Neural cell (in vitro differentiated cells): ENCODE results near the gene RAP1A. TPM values are rescaled to one million over a fixed set of nuclear protein-coding genes. Genes with fewer than 3 reads are reported as not detected.

Experiments
- H2AFZ ChIP-seq: fragments of 200-600, 300-800 bp; sonication (generic), shearing (Covaris generic); 2 replicates; pipeline ENCODE4 v1.6.0; 2014; ENCODE audit warnings: low read depth, mild to moderate bottlenecking, antibody characterized with exemption, low read length, moderate library complexity
- H3F3A ChIP-seq: fragments of 200-600 bp; shearing (Covaris generic); 2 replicates; pipeline ENCODE4 v1.6.1; 2016; ENCODE audit warnings: mild to moderate bottlenecking, moderate library complexity, mixed read lengths, antibody characterized with exemption, low read length; ENCODE audit not compliant: insufficient read depth, poor library complexity, severe bottlenecking
- H3K27ac ChIP-seq: fragments of 200-600, 300-800 bp; sonication (generic), shearing (Covaris generic); 2 replicates; pipeline ENCODE4 v1.5.1; 2014; ENCODE audit warnings: mild to moderate bottlenecking, low read length, moderate library complexity
- H3K27me3 ChIP-seq: fragments of 300-800, 200-600 bp; sonication (generic), shearing (Covaris generic); 2 replicates; pipeline ENCODE4 v1.6.0; 2014; ENCODE audit warnings: mild to moderate bottlenecking, low read depth, low read length, moderate library complexity; ENCODE audit not compliant: insufficient read depth
- H3K36me3 ChIP-seq: fragments of 300-800, 200-600 bp; sonication (generic), shearing (Covaris generic); 2 replicates; pipeline ENCODE4 v1.5.1; 2014; ENCODE audit warnings: mild to moderate bottlenecking, antibody characterized with exemption, low read length, moderate library complexity; ENCODE audit not compliant: insufficient read depth
- H3K4me2 ChIP-seq: fragments of 300-800, 200-600 bp; sonication (generic), shearing (Covaris generic); 2 replicates; pipeline ENCODE4 v1.6.0; 2014; ENCODE audit warnings: mild to moderate bottlenecking, low read length
- H3K4me3 ChIP-seq: fragments of 300-800, 200-600 bp; sonication (generic), shearing (Covaris generic); 2 replicates; pipeline ENCODE4 v1.5.1; 2014; ENCODE audit warnings: mild to moderate bottlenecking, low read length, moderate library complexity
- H3K79me2 ChIP-seq: fragments of 200-600 bp; shearing (Covaris generic); replicated peaks from 2 replicates; pipeline ENCODE4 v1.6.0; 2014; ENCODE audit warnings: mild to moderate bottlenecking, low read length, moderate library complexity; ENCODE audit not compliant: insufficient read depth
- H3K9ac ChIP-seq: fragments of 300-800, 200-600 bp; sonication (generic), shearing (Covaris generic); 2 replicates; pipeline ENCODE4 v1.6.1; 2016; ENCODE audit warnings: mild to moderate bottlenecking, low read length, mixed read lengths
- H3K9me2 ChIP-seq: fragments of 200-600 bp; shearing (Covaris generic); 2 replicates; pipeline ENCODE4 v1.6.1; 2016; ENCODE audit warnings: mild to moderate bottlenecking, low read length, mixed read lengths; ENCODE audit not compliant: insufficient read depth
- H3K9me3 ChIP-seq: fragments of 200-600, 300-800 bp; sonication (generic), shearing (Covaris generic); 2 replicates; pipeline ENCODE4 v1.6.1; 2016; ENCODE audit warnings: mild to moderate bottlenecking, mixed run types, low read length, moderate library complexity, mixed read lengths
- H4K20me1 ChIP-seq: fragments of 200-600 bp; shearing (Covaris generic); 2 replicates; pipeline ENCODE4 v1.6.1; 2016; ENCODE audit warnings: mild to moderate bottlenecking, mixed run types; ENCODE audit not compliant: insufficient read depth
- EP300 ChIP-seq: fragments of 450-650 bp; conservative IDR thresholded peaks from 2 replicates; pipeline ENCODE4 v1.6.1; 2014; ENCODE audit warnings: antibody characterized with exemption, mild to moderate bottlenecking, moderate library complexity; ENCODE audit not compliant: poor library complexity, severe bottlenecking
- EZH2 ChIP-seq: fragments of 200-600, 300-800 bp; shearing (Covaris generic), sonication (generic); IDR thresholded peaks from 2 replicates; pipeline ENCODE4 v1.6.1; 2014; ENCODE audit warnings: antibody characterized with exemption, low read length, borderline replicate concordance, mild to moderate bottlenecking; ENCODE audit not compliant: insufficient read depth, poor library complexity, severe bottlenecking
- MXI1 ChIP-seq: fragments of 450-650 bp; conservative IDR thresholded peaks from 2 replicates; pipeline ENCODE4 v1.6.1; 2014; ENCODE audit warnings: antibody characterized with exemption, mild to moderate bottlenecking; ENCODE audit not compliant: poor library complexity, severe bottlenecking
- POLR2AphosphoS5 ChIP-seq: IDR thresholded peaks from 2 replicates; pipeline ENCODE4 v1.6.1; 2012
- RAD21 ChIP-seq: fragments of 450-650 bp; conservative IDR thresholded peaks from 2 replicates; pipeline ENCODE4 v1.6.1; 2014; ENCODE audit warnings: antibody characterized with exemption, mild to moderate bottlenecking, moderate library complexity
- SMC3 ChIP-seq: fragments of 450-650 bp; conservative IDR thresholded peaks from 2 replicates; pipeline ENCODE4 v1.6.1; 2014; ENCODE audit warnings: antibody characterized with exemption, mild to moderate bottlenecking, moderate library complexity; ENCODE audit not compliant: poor library complexity
- TAF1 ChIP-seq: IDR thresholded peaks from 2 replicates; pipeline ENCODE4 v1.6.1; 2012; ENCODE audit warnings: low read depth
- polyA plus RNA-seq: library from polyadenylated mRNA; depleted of rRNA; stranded (reverse); fragments of >200 nt; gene quantifications from 2 replicates; pipeline ENCODE4 v1.2.3, GENCODE V29; 2014
- TF ChIP-seq, protein P1 (sequence below): fragments of 450-650 bp; IDR thresholded peaks from 2 replicates; pipeline ENCODE4 v1.5.1; 2014; ENCODE audit warnings: antibody characterized with exemption, mild to moderate bottlenecking, moderate library complexity; ENCODE audit not compliant: poor library complexity, severe bottlenecking
- TF ChIP-seq, protein P2 (sequence below): IDR thresholded peaks from 2 replicates; pipeline ENCODE4 v1.6.1; 2012; ENCODE audit warnings: borderline replicate concordance

Gene RAP1A
- polyA plus RNA-seq, 1 donor from 2014 or later: 28.7 TPM

DNA sequence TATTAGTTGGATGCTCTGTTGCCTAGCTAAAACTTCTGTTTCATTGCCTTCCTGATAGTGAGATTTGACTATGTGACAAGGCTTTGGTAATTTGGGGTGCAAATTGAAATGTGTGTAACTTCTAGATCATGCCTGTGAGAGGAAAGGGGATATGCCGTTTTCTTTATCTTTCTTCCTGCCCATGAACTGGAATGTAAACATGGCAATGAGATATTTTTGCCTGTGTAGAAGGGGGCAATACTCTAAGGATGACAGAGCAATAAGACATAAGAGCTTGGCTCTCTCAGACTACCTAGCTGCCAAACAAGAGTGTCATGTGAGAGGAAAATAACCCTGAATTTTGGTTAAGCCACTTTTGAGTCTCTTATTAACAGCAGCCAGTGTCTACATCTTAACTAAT lies 49.7 kb downstream of the RAP1A start:
- H3K27me3 ChIP-seq: no peaks in the 10 kb centered on the region
- H3K9me2 ChIP-seq: no peaks in the 10 kb centered on the region
- no peak overlapping the region for H2AFZ ChIP-seq
- no peak overlapping the region for H3K4me2 ChIP-seq
- TF ChIP-seq TAF1: no peak
- TF ChIP-seq MXI1: no peak
- TF ChIP-seq SMC3: no peak
- TF ChIP-seq POLR2AphosphoS5: no peak
- no peak overlapping the region for H3K4me3 ChIP-seq
- no peaks in the 10 kb centered on the region for H3K36me3 ChIP-seq
- no peaks in the 10 kb centered on the region for H3K9me3 ChIP-seq
- H3F3A ChIP-seq: no peaks in the 10 kb centered on the region
- H4K20me1 ChIP-seq: no peaks in the 10 kb centered on the region
- no peak overlapping the region for H3K9ac ChIP-seq
- no peak overlapping the region for H3K27ac ChIP-seq
- H3K79me2 ChIP-seq: peaks cover 6% of the 10 kb centered on the region

DNA sequence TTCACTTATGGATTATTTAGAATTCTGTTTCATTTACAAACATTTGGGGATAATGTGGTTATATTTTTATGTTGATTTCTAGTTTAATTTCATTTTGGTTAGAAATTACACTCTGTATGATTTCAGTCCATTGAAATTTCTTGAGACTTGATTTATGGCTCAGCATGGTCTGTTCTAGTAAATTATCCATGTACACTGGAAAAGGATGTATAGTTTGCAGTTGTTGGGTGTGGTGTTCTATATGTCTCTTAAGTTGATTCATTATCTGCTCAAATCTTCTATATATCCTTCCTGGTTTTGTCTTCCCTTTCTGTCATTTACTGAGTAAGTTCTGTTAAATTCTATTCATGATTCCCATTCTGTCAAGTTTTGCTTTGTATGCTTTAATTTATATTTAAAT lies 52.3 kb downstream of the RAP1A start:
- Histone ChIP-seq H3K9ac (no peak overlapping the region), H3F3A (no peaks in the 10 kb centered on the region), H3K36me3 (no peaks in the 10 kb centered on the region), H3K79me2 (peaks cover 6% of the 10 kb centered on the region), H3K4me2 (no peak overlapping the region), H3K9me2 (no peaks in the 10 kb centered on the region), H3K27ac (no peak overlapping the region), H3K4me3 (no peak overlapping the region), H4K20me1 (no peaks in the 10 kb centered on the region), H2AFZ (no peak overlapping the region), H3K27me3 (no peaks in the 10 kb centered on the region), H3K9me3 (peaks cover 3% of the 10 kb centered on the region)
- TF ChIP-seq EP300 (no peak), TAF1 (no peak), RAD21 (no peak), SMC3 (no peak), POLR2AphosphoS5 (no peak), EZH2 (no peak), MXI1 (no peak)
- TF ChIP-seq, protein P1, sequence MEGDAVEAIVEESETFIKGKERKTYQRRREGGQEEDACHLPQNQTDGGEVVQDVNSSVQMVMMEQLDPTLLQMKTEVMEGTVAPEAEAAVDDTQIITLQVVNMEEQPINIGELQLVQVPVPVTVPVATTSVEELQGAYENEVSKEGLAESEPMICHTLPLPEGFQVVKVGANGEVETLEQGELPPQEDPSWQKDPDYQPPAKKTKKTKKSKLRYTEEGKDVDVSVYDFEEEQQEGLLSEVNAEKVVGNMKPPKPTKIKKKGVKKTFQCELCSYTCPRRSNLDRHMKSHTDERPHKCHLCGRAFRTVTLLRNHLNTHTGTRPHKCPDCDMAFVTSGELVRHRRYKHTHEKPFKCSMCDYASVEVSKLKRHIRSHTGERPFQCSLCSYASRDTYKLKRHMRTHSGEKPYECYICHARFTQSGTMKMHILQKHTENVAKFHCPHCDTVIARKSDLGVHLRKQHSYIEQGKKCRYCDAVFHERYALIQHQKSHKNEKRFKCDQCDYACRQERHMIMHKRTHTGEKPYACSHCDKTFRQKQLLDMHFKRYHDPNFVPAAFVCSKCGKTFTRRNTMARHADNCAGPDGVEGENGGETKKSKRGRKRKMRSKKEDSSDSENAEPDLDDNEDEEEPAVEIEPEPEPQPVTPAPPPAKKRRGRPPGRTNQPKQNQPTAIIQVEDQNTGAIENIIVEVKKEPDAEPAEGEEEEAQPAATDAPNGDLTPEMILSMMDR: no peak
- TF ChIP-seq, protein P2, sequence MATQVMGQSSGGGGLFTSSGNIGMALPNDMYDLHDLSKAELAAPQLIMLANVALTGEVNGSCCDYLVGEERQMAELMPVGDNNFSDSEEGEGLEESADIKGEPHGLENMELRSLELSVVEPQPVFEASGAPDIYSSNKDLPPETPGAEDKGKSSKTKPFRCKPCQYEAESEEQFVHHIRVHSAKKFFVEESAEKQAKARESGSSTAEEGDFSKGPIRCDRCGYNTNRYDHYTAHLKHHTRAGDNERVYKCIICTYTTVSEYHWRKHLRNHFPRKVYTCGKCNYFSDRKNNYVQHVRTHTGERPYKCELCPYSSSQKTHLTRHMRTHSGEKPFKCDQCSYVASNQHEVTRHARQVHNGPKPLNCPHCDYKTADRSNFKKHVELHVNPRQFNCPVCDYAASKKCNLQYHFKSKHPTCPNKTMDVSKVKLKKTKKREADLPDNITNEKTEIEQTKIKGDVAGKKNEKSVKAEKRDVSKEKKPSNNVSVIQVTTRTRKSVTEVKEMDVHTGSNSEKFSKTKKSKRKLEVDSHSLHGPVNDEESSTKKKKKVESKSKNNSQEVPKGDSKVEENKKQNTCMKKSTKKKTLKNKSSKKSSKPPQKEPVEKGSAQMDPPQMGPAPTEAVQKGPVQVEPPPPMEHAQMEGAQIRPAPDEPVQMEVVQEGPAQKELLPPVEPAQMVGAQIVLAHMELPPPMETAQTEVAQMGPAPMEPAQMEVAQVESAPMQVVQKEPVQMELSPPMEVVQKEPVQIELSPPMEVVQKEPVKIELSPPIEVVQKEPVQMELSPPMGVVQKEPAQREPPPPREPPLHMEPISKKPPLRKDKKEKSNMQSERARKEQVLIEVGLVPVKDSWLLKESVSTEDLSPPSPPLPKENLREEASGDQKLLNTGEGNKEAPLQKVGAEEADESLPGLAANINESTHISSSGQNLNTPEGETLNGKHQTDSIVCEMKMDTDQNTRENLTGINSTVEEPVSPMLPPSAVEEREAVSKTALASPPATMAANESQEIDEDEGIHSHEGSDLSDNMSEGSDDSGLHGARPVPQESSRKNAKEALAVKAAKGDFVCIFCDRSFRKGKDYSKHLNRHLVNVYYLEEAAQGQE: no peak

DNA sequence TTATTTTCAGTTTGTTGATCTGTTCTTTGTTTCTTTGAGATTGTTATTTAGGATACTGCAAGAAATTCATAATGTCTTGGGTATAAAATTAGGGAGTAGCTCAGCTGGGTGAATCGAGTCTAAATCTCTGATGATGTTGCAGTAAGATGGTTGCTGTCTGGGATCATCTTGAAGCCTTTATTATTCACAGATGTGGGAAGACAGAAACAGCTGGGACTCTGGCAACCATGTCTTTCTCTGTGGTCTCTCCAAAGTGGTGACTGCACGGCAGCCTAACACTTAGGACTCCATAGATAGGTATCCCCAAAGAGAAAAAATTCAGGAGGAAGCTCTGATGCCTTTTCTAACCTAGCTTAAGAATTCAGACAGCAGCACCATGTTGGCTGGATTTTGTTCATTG lies 52.7 kb downstream of the RAP1A start:
- Histone ChIP-seq H4K20me1 (no peaks in the 10 kb centered on the region), H3K79me2 (peaks cover 6% of the 10 kb centered on the region), H3K4me3 (no peak overlapping the region), H3K36me3 (no peaks in the 10 kb centered on the region), H3K9ac (no peak overlapping the region), H3K9me2 (no peaks in the 10 kb centered on the region), H3K27me3 (no peaks in the 10 kb centered on the region), H3K27ac (no peak overlapping the region), H3K4me2 (no peak overlapping the region), H3K9me3 (peaks cover 4% of the 10 kb centered on the region), H3F3A (no peaks in the 10 kb centered on the region), H2AFZ (no peak overlapping the region)
- no peak for TF ChIP-seq EZH2
- no peak for TF ChIP-seq SMC3
- no peak for TF ChIP-seq MXI1
- TF ChIP-seq RAD21: no peak
- TF ChIP-seq, protein P2: no peak
- no peak for TF ChIP-seq POLR2AphosphoS5
- no peak for TF ChIP-seq TAF1
- TF ChIP-seq, protein P1: no peak
- TF ChIP-seq EP300: no peak
